ENCODE results near the gene HOXC4. TPM values are rescaled to one million over a fixed set of nuclear protein-coding genes. Genes with fewer than 3 reads are reported as not detected.
A peak's percentile ranks its signal among the peaks of the same experiment; 100 is the strongest.

HOXC4 gene
- total and polyA plus RNA-seq, 2 experiments from 2014 or later: 2.2 to 3.1 TPM

DNA sequence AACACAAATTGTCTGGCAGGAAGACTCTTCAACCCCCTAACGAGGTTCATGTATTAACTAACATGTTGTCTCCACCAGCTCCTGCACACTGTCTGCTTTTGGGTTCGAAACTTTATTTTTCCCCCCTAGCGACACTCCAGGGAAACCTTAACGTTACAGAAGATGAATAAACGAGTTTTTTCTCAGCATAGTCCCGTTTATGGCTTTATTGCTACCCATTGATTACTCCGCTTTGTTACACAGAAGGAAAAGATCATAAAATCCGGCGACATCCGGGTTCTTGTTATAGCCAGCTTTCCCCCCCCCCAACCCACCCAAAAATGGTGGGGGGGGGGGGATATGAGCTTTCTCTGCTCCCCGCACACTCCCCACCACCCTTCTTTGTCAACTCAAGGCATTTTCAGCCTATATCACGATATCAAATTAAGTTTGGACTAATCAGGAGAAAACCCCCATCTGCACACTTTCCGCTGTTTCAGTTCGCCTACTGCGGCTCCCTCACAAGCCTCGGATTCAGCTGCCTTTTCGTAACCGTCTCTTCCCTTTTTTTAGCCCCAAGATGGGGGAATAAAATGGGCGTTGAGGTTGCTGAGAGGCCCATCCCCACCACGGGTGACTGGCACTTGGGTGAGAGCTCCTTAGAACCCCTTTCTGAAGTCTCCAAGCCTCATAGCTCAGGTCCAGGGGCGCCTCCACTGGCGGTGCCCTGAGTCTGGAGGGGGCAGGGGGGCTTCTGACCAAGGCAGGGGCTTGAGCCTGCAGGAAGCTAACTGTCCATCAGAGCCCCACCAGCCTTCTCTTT is 26.8 kb upstream of the HOXC4 start:
- H3K4me2 ChIP-seq (ENCODE audit: unreplicated experiment): peak overlapping the region; percentile 94
- peaks cover 99% of the 10 kb centered on the region for H3K79me2 ChIP-seq (ENCODE audit: insufficient read depth)
- peak overlapping the region; percentile 99 for H3K27ac ChIP-seq
- H3K36me3 ChIP-seq (ENCODE audit: low read depth): no peaks in the 10 kb centered on the region
- H3K27me3 ChIP-seq (replicated peaks; ENCODE audit: insufficient read depth): no peaks in the 10 kb centered on the region
- peak overlapping the region; percentile 77 for H3K4me3 ChIP-seq
- in situ Hi-C loops (cut with MboI): loop anchor here (10.0 kb wide), 1 partner anchor 168 kb away; no protein-coding TSS in a partner anchor
- H4K20me1 ChIP-seq (ENCODE audit: insufficient read depth): no peaks in the 10 kb centered on the region
- H2AFZ ChIP-seq: peak overlapping the region; percentile 35
- H3K9me2 ChIP-seq (ENCODE audit: insufficient read depth): no peaks in the 10 kb centered on the region
- H3F3A ChIP-seq (ENCODE audit: insufficient read depth): peaks cover 24% of the 10 kb centered on the region
- peak; percentile 47 for DNase-seq
- H3K4me1 ChIP-seq (ENCODE audit: insufficient read depth): peaks cover 74% of the 10 kb centered on the region
- peak overlapping the region; percentile 97 for H3K9ac ChIP-seq
- H3K9me3 ChIP-seq (ENCODE audit: low read depth): no peaks in the 10 kb centered on the region
- whole genome bisulfite sequencing, 2 experiments (ENCODE audit: low coverage in 1 of 2, low lambda C conversion rate in 2 of 2, missing lambda C conversion rate in 2 of 2): 33 to 36% methylated on average over 20 to 22 of the region's 22 CpGs
- TF ChIP-seq EZH2 (IDR thresholded peaks at IDR 0.05; ENCODE audit: insufficient read depth, poor library complexity, severe bottlenecking) (no peak), EZH2phosphoT487 (IDR thresholded peaks at IDR 0.05; ENCODE audit: insufficient read depth, low read depth) (no peak)

DNA sequence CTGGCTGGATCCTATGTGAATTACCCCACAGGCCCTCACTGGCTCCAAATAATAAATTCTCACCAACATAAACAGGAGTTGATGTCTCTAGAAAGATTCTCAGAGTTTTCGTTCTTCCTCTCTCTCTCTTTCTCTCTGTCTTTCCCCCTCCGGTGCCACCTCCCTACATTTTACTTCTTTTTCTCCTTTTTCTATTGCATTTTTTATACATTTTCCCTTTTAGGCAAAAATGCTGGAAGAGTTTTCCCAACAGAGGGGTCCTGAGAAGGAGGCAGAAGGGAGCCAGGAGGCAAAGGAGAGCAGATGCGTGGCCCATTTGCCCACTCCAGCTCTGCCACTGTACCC is 26.2 kb upstream of the HOXC4 start:
- Histone ChIP-seq H3K4me1 (ENCODE audit: insufficient read depth) (peaks cover 74% of the 10 kb centered on the region), H3K4me3 (peak overlapping the region; percentile 77), H3K79me2 (ENCODE audit: insufficient read depth) (peaks cover 99% of the 10 kb centered on the region), H3K27ac (peak overlapping the region; percentile 99), H3K9me2 (ENCODE audit: insufficient read depth) (no peaks in the 10 kb centered on the region), H3K36me3 (ENCODE audit: low read depth) (no peaks in the 10 kb centered on the region), H3F3A (ENCODE audit: insufficient read depth) (peaks cover 30% of the 10 kb centered on the region), H4K20me1 (ENCODE audit: insufficient read depth) (no peaks in the 10 kb centered on the region), H3K9ac (peak overlapping the region; percentile 97), H3K4me2 (ENCODE audit: unreplicated experiment) (peak overlapping the region; percentile 94), H2AFZ (peak overlapping the region; percentile 35; the same call in 1 of the 2 replicates), H3K9me3 (ENCODE audit: low read depth) (no peaks in the 10 kb centered on the region), H3K27me3 (replicated peaks; ENCODE audit: insufficient read depth) (no peaks in the 10 kb centered on the region)
- in situ Hi-C loops (cut with MboI): loop anchor here (10.0 kb wide), 1 partner anchor 167 kb away; no protein-coding TSS in a partner anchor
- WGBS, 2 experiments (ENCODE audit: low coverage in 1 of 2, low lambda C conversion rate in 2 of 2, missing lambda C conversion rate in 2 of 2): 61 to 67% methylated on average over 3 of the region's 3 CpGs
- TF ChIP-seq EZH2 (IDR thresholded peaks at IDR 0.05; ENCODE audit: insufficient read depth, poor library complexity, severe bottlenecking): no peak
- no peak for TF ChIP-seq EZH2phosphoT487 (IDR thresholded peaks at IDR 0.05; ENCODE audit: insufficient read depth, low read depth)
- DNase-seq: peak; percentile 35

DNA sequence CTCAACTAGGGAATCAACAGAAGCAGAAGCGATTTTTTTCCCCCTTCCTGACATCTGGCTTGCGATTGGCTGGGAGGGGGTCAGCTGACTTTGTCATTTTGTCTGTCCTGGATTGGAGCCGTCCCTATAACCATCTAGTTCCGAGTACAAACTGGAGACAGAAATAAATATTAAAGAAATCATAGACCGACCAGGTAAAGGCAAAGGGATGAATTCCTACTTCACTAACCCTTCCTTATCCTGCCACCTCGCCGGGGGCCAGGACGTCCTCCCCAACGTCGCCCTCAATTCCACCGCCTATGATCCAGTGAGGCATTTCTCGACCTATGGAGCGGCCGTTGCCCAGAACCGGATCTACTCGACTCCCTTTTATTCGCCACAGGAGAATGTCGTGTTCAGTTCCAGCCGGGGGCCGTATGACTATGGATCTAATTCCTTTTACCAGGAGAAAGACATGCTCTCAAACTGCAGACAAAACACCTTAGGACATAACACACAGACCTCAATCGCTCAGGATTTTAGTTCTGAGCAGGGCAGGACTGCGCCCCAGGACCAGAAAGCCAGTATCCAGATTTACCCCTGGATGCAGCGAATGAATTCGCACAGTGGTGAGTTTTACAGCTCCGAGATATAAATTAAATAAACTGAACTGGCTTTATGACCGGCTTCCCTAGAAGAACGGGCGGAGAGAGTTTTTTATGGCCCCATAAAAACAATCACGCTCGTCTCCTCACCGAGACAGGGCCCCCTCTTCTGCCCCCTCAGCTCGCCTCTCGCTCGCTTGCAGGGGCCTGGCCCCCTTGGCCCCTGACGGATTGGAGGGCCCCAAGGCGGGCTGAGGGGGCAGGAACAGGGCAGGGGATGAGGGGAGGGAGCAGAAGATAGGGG is 25.1 kb upstream of the HOXC4 start, which contains the start of gene HOXC6:
HOXC6 (plus strand) TSS at position 127 of the 888 bp plus-strand sequence; CDS start at position 209, 82 bp downstream.
- H3K9me3 ChIP-seq (ENCODE audit: low read depth): no peaks in the 10 kb centered on the region
- peaks cover 34% of the 10 kb centered on the region for H3F3A ChIP-seq (ENCODE audit: insufficient read depth)
- in situ Hi-C loops (cut with MboI): loop anchor here (10.0 kb wide), 1 partner anchor 166 kb away; no protein-coding TSS in a partner anchor
- H3K9ac ChIP-seq: peak within 1 kb of the TSS; percentile 97
- peaks cover 63% of the 10 kb centered on the region for H3K4me1 ChIP-seq (ENCODE audit: insufficient read depth)
- no peaks in the 10 kb centered on the region for H3K9me2 ChIP-seq (ENCODE audit: insufficient read depth)
- peak within 1 kb of the TSS; percentile 94 for H3K4me2 ChIP-seq (ENCODE audit: unreplicated experiment)
- H3K36me3 ChIP-seq (ENCODE audit: low read depth): no peaks in the 10 kb centered on the region
- no peaks in the 10 kb centered on the region for H3K27me3 ChIP-seq (replicated peaks; ENCODE audit: insufficient read depth)
- WGBS, 2 experiments (ENCODE audit: low coverage in 1 of 2, low lambda C conversion rate in 2 of 2, missing lambda C conversion rate in 2 of 2): 3 to 4% methylated on average over 36 of the region's 36 CpGs
- no peaks in the 10 kb centered on the region for H4K20me1 ChIP-seq (ENCODE audit: insufficient read depth)
- peaks cover 97% of the 10 kb centered on the region for H3K79me2 ChIP-seq (ENCODE audit: insufficient read depth)
- peak within 1 kb of the TSS; percentile 77 for H3K4me3 ChIP-seq
- peak; percentile 91 for DNase-seq
- H2AFZ ChIP-seq: peak within 1 kb of the TSS; percentile 76
- peak within 1 kb of the TSS; percentile 99 for H3K27ac ChIP-seq
- TF ChIP-seq EZH2 (IDR thresholded peaks at IDR 0.05; ENCODE audit: insufficient read depth, poor library complexity, severe bottlenecking) (no peak), EZH2phosphoT487 (IDR thresholded peaks at IDR 0.05; ENCODE audit: insufficient read depth, low read depth) (no peak)

All from GM23248 (cell line).